NCI-H1105 (cell line): ENCODE measurements around the gene MYCBPAP.
A peak's percentile ranks its signal among the peaks of the same experiment; 100 is the strongest.
"Not testable (repeated sequence)": the region's sequence is repeated elsewhere in the genome, so short reads cannot be mapped to it uniquely, and the experiment has no call there.

ENCODE experiments used
- DNase-seq: peaks from one replicate; lab custom pipeline; 2025; lab: John Stamatoyannopoulos, UW

Gene MYCBPAP

GRCh38 chr17:50471009-50471905 lies 37.0 kb upstream of the MYCBPAP start:
- DNase-seq = no peak

- DNase-seq = no peak
Observed at GRCh38 chr17:50472286-50472685, 36.0 kb upstream of the MYCBPAP start.

- DNase-seq = not testable (repeated sequence)
Observed at GRCh38 chr17:50472761-50473161, 35.5 kb upstream of the MYCBPAP start.

GRCh38 chr17:50473901-50474300 lies 34.3 kb upstream of the MYCBPAP start:
- DNase-seq = no peak

GRCh38 chr17:50474523-50474922 lies 33.7 kb upstream of the MYCBPAP start:
- DNase-seq = no peak

- no peak for DNase-seq
Observed at GRCh38 chr17:50475362-50475761, 32.9 kb upstream of the MYCBPAP start.

- not testable (repeated sequence) for DNase-seq
Observed at GRCh38 chr17:50475775-50476544, 32.3 kb upstream of the MYCBPAP start.

GRCh38 chr17:50476545-50477315 lies 31.5 kb upstream of the MYCBPAP start:
- DNase-seq = no peak

- DNase-seq = no peak
Observed at GRCh38 chr17:50477976-50478375, 30.3 kb upstream of the MYCBPAP start.

GRCh38 chr17:50478391-50479381 lies 29.6 kb upstream of the MYCBPAP start, which contains the start of gene RSAD1:
RSAD1 (plus strand) TSS chr17:50478860; CDS start chr17:50478885, 25 bp downstream.
- DNase-seq = peak; percentile 92

- DNase-seq = peak; percentile 80
Observed at GRCh38 chr17:50479522-50480141, 28.6 kb upstream of the MYCBPAP start.

GRCh38 chr17:50480142-50480764 lies 28.0 kb upstream of the MYCBPAP start:
- DNase-seq = no peak

GRCh38 chr17:50480854-50481490 lies 27.3 kb upstream of the MYCBPAP start:
- DNase-seq = no peak

GRCh38 chr17:50481648-50482047 lies 26.6 kb upstream of the MYCBPAP start:
- DNase-seq = no peak

GRCh38 chr17:50482110-50482509 lies 26.1 kb upstream of the MYCBPAP start:
- no peak for DNase-seq

GRCh38 chr17:50482516-50482915 lies 25.7 kb upstream of the MYCBPAP start:
- peak; percentile 62 for DNase-seq

- no peak for DNase-seq
Observed at GRCh38 chr17:50483266-50483665, 25.0 kb upstream of the MYCBPAP start.

- DNase-seq = no peak
Observed at GRCh38 chr17:50484386-50485155, 23.7 kb upstream of the MYCBPAP start.
